ELR (cell line): ENCODE measurements around the gene ADM5.

Experiments
- DNase-seq: peaks from one replicate; pipeline ENCODE4 v3.0.0-alpha.2; 2015; ENCODE audit warnings: low read depth

ADM5 gene

GRCh38 chr19:49689133-49690078 is at the start of gene ADM5:
Gene ADM5 (plus strand): TSS chr19:49689594. CDS start chr19:49689838, 244 bp downstream.
- DNase-seq = peak; percentile 51

- DNase-seq = peak; percentile 100
Observed at GRCh38 chr19:49640113-49640898, 49.1 kb upstream of the ADM5 start, which contains the start of gene RRAS. Gene RRAS (minus strand): TSS chr19:49640143. CDS start chr19:49640098, 45 bp downstream.

DNA sequence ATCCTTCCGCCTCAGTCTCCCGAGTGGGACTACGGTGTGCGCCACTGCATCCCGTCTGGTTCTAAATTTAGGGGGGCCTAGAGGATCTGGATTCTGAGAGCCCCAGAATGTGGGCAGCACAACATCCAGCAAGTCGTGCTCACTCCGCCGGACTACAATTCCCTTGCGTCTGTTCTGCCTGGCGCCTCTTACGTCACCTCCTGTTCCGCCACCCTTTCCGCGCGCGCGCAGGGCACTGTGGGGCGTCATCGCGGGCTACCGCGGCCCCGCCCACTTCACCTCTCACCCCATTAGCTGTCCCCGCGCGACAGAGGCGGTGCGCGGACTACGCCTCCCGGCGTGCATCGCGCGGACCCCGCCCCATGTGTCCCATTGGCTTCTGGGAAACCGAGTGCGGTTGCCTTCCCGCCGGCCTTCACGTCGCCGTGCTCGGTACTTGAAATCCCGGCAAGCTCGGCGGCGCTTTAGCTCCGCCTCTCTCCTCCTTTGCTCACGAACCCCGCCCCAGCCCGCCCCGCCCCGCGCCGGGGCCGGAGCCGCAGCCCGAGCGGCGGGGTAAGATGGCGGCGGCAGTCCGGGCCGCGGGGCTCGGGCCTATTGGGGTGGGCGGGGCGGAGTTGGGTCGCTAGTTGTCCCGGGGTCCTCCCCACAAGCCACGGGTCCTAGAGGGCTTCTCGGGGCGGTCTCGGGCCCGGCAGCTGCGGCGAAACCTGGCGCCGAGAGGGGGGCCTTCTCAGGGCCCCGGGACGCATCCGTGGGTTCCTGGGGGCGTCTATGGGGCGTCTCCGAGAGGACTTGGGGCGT is 47.5 kb upstream of the ADM5 start, which contains the start of gene SCAF1:
TSS of gene SCAF1 (plus strand) at position 522 of the 804 bp plus-strand sequence. CDS start 2,818 bp downstream, outside the sequence.
- peak; percentile 99 for DNase-seq

DNA sequence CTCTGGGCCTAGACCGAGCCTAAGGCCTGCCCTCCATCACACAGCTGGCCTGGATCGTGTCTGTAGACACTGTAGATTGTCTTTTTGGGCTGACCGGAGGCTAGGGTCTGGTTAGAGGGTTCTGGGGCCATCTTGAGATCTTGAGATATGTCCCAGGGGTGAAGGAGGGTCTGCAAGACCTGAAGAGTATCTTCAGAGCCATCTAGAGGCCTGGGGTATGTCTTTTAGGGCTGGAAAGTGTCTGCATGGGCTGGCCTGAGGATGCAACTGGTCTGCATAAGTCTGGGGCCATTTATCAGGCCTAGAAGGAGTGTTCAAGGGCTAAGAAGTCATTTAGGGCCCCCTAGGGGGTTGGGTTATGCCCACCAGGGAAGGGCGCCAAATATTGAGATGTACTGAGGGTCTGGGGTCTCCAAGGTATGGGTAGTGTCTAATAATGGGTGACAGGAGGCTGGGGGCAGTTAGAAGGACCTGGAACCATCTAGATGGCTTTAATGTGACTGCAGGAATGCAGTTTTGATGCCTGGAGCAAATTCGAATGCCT is 46.8 kb upstream of the ADM5 start:
- DNase-seq = peak; percentile 32

- DNase-seq = no peak
Observed at GRCh38 chr19:49643466-49643865, 45.9 kb upstream of the ADM5 start.

DNA sequence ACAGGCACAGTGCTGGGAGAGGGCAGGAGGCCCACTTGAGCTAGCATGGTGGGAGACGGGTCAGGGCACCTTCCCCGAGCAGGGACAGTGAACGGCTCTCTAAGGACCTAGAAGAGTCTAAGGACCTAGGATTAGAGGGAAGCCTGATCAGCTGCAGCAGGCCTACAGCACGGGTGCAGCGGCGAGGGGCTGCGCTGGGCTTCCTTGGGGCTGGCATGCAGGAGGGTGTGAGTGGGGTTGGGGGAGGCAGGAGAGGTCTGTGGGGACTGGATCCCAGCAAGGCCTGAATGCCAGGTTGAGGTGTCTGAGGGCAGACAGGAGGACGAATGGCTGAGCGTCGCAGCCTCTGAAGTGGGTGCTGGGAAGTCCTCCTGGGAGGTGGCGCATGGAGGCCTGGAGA is 43.8 kb upstream of the ADM5 start:
- DNase-seq = no peak

DNA sequence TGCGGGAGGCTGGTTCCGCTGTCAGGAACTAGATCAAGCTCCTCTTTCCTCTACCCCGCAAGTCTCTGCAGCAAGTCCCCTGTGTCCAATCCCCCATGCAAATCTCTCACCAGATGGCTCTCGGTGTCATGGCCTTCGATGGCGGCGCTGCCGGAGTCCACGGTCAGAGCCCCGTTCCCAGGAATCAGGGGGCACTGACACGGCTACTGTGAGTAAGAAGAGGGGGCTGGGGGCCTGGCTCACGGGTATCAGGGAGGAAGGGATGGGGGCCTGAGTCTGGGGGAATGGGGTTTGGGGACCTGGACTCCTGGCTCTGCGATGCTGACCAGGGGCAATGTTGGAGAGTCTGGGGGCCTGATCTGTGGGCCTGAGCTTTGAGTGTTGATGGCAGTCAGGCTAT is 43.4 kb upstream of the ADM5 start:
- DNase-seq = no peak

- no peak for DNase-seq
Observed at GRCh38 chr19:49646586-49646985, 42.8 kb upstream of the ADM5 start.

DNA sequence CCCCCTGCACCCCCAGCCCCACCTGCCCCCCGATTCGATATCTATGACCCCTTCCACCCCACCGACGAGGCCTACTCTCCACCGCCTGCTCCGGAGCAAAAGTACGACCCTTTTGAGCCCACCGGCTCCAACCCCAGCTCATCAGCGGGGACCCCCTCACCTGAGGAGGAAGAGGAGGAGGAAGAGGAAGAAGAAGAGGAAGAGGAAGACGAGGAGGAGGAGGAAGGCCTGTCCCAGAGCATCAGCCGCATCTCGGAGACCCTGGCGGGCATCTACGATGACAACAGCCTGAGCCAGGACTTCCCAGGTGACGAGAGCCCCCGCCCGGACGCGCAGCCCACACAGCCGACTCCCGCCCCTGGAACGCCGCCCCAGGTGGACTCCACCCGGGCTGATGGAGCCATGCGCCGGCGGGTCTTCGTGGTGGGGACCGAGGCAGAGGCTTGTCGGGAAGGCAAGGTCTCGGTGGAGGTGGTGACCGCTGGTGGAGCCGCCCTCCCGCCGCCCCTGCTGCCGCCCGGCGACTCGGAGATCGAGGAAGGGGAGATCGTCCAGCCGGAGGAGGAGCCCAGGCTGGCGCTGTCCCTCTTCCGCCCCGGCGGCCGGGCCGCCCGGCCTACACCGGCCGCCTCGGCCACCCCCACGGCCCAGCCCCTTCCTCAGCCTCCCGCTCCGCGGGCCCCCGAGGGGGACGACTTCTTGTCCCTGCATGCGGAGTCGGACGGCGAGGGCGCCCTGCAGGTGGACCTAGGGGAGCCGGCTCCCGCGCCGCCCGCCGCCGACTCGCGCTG is 38.2 kb upstream of the ADM5 start:
- no peak for DNase-seq

GRCh38 chr19:49651820-49652550 is 37.4 kb upstream of the ADM5 start:
- DNase-seq = no peak

- no peak for DNase-seq
Observed at GRCh38 chr19:49652551-49653465, 36.6 kb upstream of the ADM5 start.

GRCh38 chr19:49653466-49653806 is 36.0 kb upstream of the ADM5 start:
- DNase-seq = no peak

DNA sequence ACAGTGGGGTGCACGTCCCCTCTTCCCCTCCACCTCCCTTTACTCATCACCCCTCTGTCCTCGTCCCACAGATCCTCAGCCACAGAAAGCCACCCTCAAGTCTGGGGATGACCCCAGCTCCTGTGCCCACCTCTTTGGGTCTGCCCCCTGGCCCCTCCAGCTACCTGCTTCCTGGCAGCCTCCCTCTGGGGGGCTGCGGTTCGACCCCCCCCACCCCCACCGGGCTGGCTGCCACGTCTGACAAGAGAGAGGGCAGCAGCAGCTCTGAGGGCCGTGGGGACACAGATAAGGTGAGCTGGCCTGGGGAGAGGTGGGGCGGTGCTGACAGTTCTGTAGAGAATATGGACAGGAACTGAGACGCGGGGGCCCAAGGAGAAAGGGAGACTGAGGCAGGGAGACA is 34.8 kb upstream of the ADM5 start:
- no peak for DNase-seq

GRCh38 chr19:49655570-49656455 is 33.6 kb upstream of the ADM5 start:
- DNase-seq = no peak

- DNase-seq = no peak
Observed at GRCh38 chr19:49656456-49657109, 32.8 kb upstream of the ADM5 start.

GRCh38 chr19:49657493-49658138 is 31.8 kb upstream of the ADM5 start:
- DNase-seq = no peak

DNA sequence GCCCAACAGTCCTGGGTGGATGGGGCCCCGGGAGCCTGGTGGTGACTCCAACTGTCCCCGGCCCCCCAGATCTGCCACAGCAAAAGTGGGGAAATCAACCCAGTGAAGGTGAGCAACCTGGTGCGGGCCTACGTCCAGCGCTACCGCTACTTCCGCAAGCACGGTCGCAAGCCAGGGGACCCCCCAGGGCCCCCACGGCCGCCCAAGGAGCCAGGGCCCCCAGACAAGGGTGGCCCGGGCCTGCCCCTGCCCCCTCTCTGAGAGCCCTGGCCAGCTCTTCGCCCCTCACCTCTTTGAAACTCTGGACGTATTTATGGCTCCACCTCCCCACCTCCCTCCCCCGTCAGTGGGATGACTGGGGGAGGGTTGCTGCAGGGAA is 31.3 kb upstream of the ADM5 start:
- DNase-seq = no peak
